ENCODE measurements around the gene NAV2. TPM values are rescaled to one million over a fixed set of nuclear protein-coding genes. Genes with fewer than 3 reads are reported as not detected.

Gene NAV2
- total and polyA plus RNA-seq, 10 donors = 0.46 to 11.6 (median 4.1) TPM

DNA sequence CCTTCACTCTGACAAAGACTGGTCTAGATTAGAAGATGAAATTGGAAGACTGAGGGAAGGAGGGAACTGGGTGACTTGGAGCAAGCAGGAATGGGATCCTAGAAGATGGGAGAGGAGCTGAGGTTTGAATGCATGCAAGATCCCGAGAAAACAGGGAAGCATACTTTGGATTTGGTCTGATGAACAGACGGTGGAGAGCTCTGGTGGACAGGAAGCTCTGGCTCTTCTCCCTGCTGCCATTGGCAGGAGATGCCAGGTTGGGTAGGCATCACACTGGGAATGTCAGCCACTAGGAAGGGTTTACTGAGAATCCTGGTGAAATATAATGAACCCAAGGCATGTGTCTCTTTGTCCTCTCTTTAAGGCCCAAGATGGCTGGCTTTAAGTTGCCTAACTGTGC is 16.5 kb downstream of the NAV2 start:
- Histone ChIP-seq H3K4me3 (no peak overlapping the region), H3K4me1 (no peaks in the 10 kb centered on the region), H3K36me3 (no peaks in the 10 kb centered on the region), H3K27ac (no peak overlapping the region), H3K27me3 (replicated peaks in 1 of 7) (no peaks in the 10 kb centered on the region), H3K9me3 (no peaks in the 10 kb centered on the region)
- intact Hi-C loops (cut with DNase I; ENCODE audit: low total_unique reads) = no loop called here
- DNase-seq = no peak
- WGBS, 5 donors = 81 to 91% (median 86%) methylated on average over 2 of the region's 2 CpGs
- no peak for TF ChIP-seq POLR2AphosphoS5 (IDR thresholded peaks at IDR 0.05)
- TF ChIP-seq, protein P1, sequence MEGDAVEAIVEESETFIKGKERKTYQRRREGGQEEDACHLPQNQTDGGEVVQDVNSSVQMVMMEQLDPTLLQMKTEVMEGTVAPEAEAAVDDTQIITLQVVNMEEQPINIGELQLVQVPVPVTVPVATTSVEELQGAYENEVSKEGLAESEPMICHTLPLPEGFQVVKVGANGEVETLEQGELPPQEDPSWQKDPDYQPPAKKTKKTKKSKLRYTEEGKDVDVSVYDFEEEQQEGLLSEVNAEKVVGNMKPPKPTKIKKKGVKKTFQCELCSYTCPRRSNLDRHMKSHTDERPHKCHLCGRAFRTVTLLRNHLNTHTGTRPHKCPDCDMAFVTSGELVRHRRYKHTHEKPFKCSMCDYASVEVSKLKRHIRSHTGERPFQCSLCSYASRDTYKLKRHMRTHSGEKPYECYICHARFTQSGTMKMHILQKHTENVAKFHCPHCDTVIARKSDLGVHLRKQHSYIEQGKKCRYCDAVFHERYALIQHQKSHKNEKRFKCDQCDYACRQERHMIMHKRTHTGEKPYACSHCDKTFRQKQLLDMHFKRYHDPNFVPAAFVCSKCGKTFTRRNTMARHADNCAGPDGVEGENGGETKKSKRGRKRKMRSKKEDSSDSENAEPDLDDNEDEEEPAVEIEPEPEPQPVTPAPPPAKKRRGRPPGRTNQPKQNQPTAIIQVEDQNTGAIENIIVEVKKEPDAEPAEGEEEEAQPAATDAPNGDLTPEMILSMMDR (IDR thresholded peaks at IDR 0.05 in 8 of 11, conservative IDR thresholded peaks at IDR 0.05 in 3 of 11) = no peak
- no peak for TF ChIP-seq POLR2A (IDR thresholded peaks at IDR 0.05)

DNA sequence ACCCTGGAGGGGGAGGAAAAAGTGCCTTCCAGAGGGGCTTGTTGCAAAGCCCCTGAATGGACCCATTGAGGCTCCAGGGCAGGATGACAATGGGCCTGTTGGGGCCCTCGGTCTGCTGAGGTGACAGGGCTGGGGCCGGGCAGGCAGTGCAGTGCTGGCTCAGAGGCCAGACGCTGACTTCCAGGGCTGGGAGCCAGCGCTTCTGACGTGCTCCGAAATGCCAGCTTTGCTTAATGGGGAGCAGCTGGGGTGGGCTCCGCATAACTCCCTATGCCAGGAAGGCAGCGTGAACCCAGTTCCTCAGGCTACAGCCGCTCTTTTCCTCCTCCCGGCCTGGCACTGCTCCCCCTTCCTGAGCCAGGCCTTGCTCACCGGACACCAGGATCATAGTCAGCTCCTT is 17.7 kb downstream of the NAV2 start:
- TF ChIP-seq POLR2A (IDR thresholded peaks at IDR 0.05) = no peak
- TF ChIP-seq POLR2AphosphoS5 (IDR thresholded peaks at IDR 0.05) = no peak
- TF ChIP-seq, protein P1 (IDR thresholded peaks at IDR 0.05 in 8 of 11, conservative IDR thresholded peaks at IDR 0.05 in 3 of 11) = no peak
- Histone ChIP-seq H3K4me3 (no peak overlapping the region), H3K36me3 (no peaks in the 10 kb centered on the region), H3K27ac (no peak overlapping the region), H3K27me3 (replicated peaks in 1 of 7) (no peaks in the 10 kb centered on the region), H3K9me3 (no peaks in the 10 kb centered on the region), H3K4me1 (no peaks in the 10 kb centered on the region)
- DNase-seq = no peak
- 88 to 94% (median 89%) methylated on average over 9 to 11 of the region's 11 CpGs for WGBS, 5 donors
- intact Hi-C loops (cut with DNase I; ENCODE audit: low total_unique reads) = no loop called here

DNA sequence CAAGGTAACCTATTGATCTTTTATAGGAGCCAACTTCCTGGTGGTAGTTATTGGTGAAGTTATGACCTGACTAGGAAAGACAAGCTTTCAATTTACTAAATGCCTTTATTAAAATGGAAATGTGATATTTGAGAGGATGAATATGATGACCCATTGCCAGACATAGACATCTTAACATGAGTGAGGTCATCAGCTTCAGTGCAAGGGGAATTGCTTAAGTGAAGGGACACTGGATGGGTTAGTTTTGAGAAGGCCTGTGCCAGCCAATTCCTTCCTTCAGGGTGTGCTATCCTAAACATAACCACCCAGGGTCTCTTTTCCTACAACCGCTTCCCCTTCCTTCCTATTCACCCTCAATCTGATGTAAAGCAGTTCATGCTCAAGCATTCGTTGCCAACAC is 21.5 kb downstream of the NAV2 start:
- Histone ChIP-seq H3K4me1 (peaks cover 0 to 3% (median 0%) of the 10 kb centered on the region in 6 donors), H3K36me3 (no peaks in the 10 kb centered on the region), H3K4me3 (no peak overlapping the region), H3K9me3 (no peaks in the 10 kb centered on the region), H3K27me3 (replicated peaks in 1 of 7) (no peaks in the 10 kb centered on the region), H3K27ac (no peak overlapping the region)
- DNase-seq = no peak
- WGBS, 5 donors = 84 to 91% (median 87%) methylated on average over 2 of the region's 2 CpGs
- intact Hi-C loops (cut with DNase I; ENCODE audit: low total_unique reads) = no loop called here
- TF ChIP-seq, protein P1 (IDR thresholded peaks at IDR 0.05 in 8 of 11, conservative IDR thresholded peaks at IDR 0.05 in 3 of 11) = no peak
- TF ChIP-seq POLR2A (IDR thresholded peaks at IDR 0.05) = no peak

DNA sequence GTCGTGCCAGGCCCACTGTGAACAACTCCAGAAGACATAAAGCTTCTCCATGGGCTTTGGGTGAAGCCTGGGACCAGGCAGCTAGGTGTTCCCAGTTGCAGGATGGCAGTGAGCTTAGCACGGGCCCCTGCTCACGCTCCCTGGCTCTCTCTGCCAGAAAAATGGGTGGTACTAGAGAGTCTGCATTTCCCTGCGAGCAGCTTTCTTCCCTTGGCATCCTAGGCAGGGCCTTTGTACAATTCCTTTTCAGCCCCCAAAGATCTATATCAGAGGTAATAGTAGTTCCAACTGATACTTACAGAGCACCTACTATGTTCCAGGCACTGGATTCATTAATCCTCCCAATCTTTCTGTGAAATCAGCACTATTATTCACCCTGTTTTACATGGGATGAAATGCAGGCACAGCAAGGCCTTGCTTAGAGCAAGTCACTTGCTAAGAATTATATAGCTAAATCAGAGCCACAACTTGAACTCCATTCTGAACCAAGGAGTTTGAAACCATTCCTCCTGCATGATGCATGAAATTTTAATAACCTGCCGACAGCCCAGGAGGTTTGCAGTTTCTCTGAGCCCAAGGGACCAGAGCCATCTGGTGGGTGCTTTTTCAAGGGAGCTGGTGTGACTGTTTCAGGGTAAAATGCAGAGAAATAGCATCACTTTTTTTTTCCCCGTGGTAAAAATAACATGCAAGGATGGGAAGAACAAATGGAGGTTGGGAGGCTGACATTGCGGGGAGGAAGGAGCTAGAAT is 22.7 kb downstream of the NAV2 start:
- Histone ChIP-seq H3K4me1 (peaks cover 0 to 11% (median 2%) of the 10 kb centered on the region in 6 donors), H3K27ac (no peak overlapping the region), H3K27me3 (replicated peaks in 1 of 7) (no peaks in the 10 kb centered on the region), H3K36me3 (no peaks in the 10 kb centered on the region), H3K4me3 (no peak overlapping the region), H3K9me3 (no peaks in the 10 kb centered on the region)
- 82 to 90% (median 86%) methylated on average over 7 of the region's 7 CpGs for WGBS, 5 donors
- intact Hi-C loops (cut with DNase I; ENCODE audit: low total_unique reads) = no loop called here
- DNase-seq = no peak
- TF ChIP-seq, protein P1 (IDR thresholded peaks at IDR 0.05 in 8 of 11, conservative IDR thresholded peaks at IDR 0.05 in 3 of 11) = no peak
- TF ChIP-seq POLR2A (IDR thresholded peaks at IDR 0.05) (no peak), POLR2AphosphoS5 (IDR thresholded peaks at IDR 0.05) (no peak)
